Prostate gland (tissue), 2 donors: Measurements from ENCODE around the gene C5orf22. TPM values are rescaled to one million over a fixed set of nuclear protein-coding genes. Genes with fewer than 3 reads are reported as not detected.
"Not testable (repeated sequence)": the region's sequence is repeated elsewhere in the genome, so short reads cannot be mapped to it uniquely, and the experiment has no call there.

Experiments
- DNase-seq: peaks from one replicate; pipeline ENCODE4 v3.0.0-alpha.2; 2019; ENCODE audit warnings: low spot score
- H3K27ac ChIP-seq, 2 donors: fragments of 200-600 bp; sonication (generic); 2 replicates each; pipeline ENCODE4 v1.5.1; 2017 to 2019
- H3K27me3 ChIP-seq: fragments of 200-600 bp; sonication (generic); replicated peaks from 2 replicates; pipeline ENCODE4 v1.5.1; 2019; ENCODE audit not compliant: insufficient read depth
- H3K36me3 ChIP-seq, 2 donors: fragments of 200-600 bp; sonication (generic); 1 replicate in 1 of 2; 2 replicates in 1 of 2; pipeline versions ENCODE4 v1.5.1 to v1.8.1; 2017 to 2019
- H3K4me1 ChIP-seq: fragments of 200-600 bp; sonication (generic); replicated peaks from 2 replicates; pipeline ENCODE4 v1.5.1; 2019
- H3K4me3 ChIP-seq, 2 donors: fragments of 200-600 bp; sonication (generic); 2 replicates each; pipeline ENCODE4 v1.5.1; 2017 to 2019
- H3K9me3 ChIP-seq: fragments of 200-600 bp; sonication (generic); 2 replicates; pipeline ENCODE4 v1.5.1; 2017
- POLR2A ChIP-seq: fragments of 450-650 bp; IDR thresholded peaks from one replicate; pipeline ENCODE4 v1.6.1; 2016; ENCODE audit warnings: antibody characterized with exemption, mild to moderate bottlenecking
- POLR2AphosphoS5 ChIP-seq: sonication (generic); formaldehyde crosslinking; IDR thresholded peaks from one replicate; pipeline ENCODE4 v1.6.1; 2017; ENCODE audit warnings: antibody characterized with exemption
- whole genome bisulfite sequencing: methylation state at CpG from one replicate; pipeline ENCODE4 v1.1.5; 2018; 5-methylcytosine and 5-hydroxymethylcytosine counted together
- intact Hi-C: fragments of 100-400 bp; cut with DNase I; formaldehyde crosslinking; loops from one replicate; pipeline ENCODE4 v1.14.2; 2022
- total RNA-seq, 2 donors: library from RNA; depleted of rRNA; stranded (reverse); fragments of >200 nt; gene quantifications; one replicate each; pipeline ENCODE4 v1.1.0, GENCODE V29; 2016
- TF ChIP-seq, protein P1 (sequence below), 4 experiments: fragments of 200-600 bp in 2 of 4; fragments of 450-650 bp in 2 of 4; sonication (generic) in 2 of 4; IDR thresholded peaks; 1 replicate in 3 of 4; 2 replicates in 1 of 4; pipeline ENCODE4 v1.5.1; 2016 to 2019; ENCODE audit warnings: antibody characterized with exemption in 4 of 4, mild to moderate bottlenecking in 2 of 4, moderate library complexity in 2 of 4

Gene C5orf22
- total RNA-seq, 2 donors from 2014 or later = 10.6 to 18.8 TPM

GRCh38 chr5:31587546-31587945, 55.4 kb downstream of the C5orf22 start:
- Histone ChIP-seq H3K36me3 (no peaks in the 10 kb centered on the region), H3K4me1 (no peaks in the 10 kb centered on the region), H3K27me3 (no peaks in the 10 kb centered on the region), H3K9me3 (no peaks in the 10 kb centered on the region), H3K4me3 (no peak overlapping the region), H3K27ac (no peak overlapping the region)
- DNase-seq = no peak
- intact Hi-C loops = loop anchor here (10.0 kb wide), 1 partner anchor 507 kb away; no protein-coding TSS in a partner anchor
- TF ChIP-seq POLR2AphosphoS5 (no peak), POLR2A (no peak)
- TF ChIP-seq, protein P1, sequence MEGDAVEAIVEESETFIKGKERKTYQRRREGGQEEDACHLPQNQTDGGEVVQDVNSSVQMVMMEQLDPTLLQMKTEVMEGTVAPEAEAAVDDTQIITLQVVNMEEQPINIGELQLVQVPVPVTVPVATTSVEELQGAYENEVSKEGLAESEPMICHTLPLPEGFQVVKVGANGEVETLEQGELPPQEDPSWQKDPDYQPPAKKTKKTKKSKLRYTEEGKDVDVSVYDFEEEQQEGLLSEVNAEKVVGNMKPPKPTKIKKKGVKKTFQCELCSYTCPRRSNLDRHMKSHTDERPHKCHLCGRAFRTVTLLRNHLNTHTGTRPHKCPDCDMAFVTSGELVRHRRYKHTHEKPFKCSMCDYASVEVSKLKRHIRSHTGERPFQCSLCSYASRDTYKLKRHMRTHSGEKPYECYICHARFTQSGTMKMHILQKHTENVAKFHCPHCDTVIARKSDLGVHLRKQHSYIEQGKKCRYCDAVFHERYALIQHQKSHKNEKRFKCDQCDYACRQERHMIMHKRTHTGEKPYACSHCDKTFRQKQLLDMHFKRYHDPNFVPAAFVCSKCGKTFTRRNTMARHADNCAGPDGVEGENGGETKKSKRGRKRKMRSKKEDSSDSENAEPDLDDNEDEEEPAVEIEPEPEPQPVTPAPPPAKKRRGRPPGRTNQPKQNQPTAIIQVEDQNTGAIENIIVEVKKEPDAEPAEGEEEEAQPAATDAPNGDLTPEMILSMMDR (IDR thresholded peaks at IDR 0.05) = no peak
- 92% methylated on average over 5 of the region's 5 CpGs for WGBS

- Histone ChIP-seq H3K27ac (no peak overlapping the region), H3K36me3 (no peaks in the 10 kb centered on the region), H3K27me3 (peaks cover 2% of the 10 kb centered on the region), H3K4me3 (no peak overlapping the region), H3K4me1 (no peaks in the 10 kb centered on the region), H3K9me3 (no peaks in the 10 kb centered on the region)
- 69% methylated on average over 3 of the region's 3 CpGs for WGBS
- DNase-seq = no peak
- intact Hi-C loops = no loop called here
- no peak for TF ChIP-seq POLR2A
- TF ChIP-seq POLR2AphosphoS5 = no peak
- TF ChIP-seq, protein P1 (IDR thresholded peaks at IDR 0.05) = no peak
Measured at GRCh38 chr5:31593665-31594064, 61.6 kb downstream of the C5orf22 start.

DNA sequence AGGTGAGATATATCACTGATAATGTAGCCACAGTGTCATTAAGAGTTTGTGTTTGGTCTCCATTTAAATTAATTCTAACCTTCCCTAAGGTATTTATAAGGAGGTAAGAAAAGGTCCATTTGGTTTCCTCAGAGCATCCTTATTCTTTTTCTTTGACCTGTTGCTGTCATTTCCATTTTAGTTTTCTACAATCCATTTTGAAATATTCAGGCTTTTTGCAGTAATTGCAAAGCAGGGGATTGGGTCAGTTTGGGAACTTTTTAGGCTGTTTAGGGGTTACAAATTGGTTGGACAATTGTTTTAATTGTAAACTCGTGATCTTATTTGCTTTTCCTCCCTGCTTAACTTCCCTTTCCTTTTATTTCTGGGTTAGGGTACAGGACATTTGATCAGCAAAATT, 64.3 kb downstream of the C5orf22 start:
- TF ChIP-seq POLR2A = no peak
- TF ChIP-seq POLR2AphosphoS5 = no peak
- TF ChIP-seq, protein P1 (IDR thresholded peaks at IDR 0.05) = no peak
- H3K27me3 ChIP-seq = peaks cover 2% of the 10 kb centered on the region
- H3K4me3 ChIP-seq = no peak overlapping the region
- no peaks in the 10 kb centered on the region for H3K9me3 ChIP-seq
- no peaks in the 10 kb centered on the region for H3K36me3 ChIP-seq
- intact Hi-C loops = no loop called here
- no peak for DNase-seq
- 62% methylated on average over 1 of the region's 1 CpG for WGBS
- no peak overlapping the region for H3K27ac ChIP-seq
- no peaks in the 10 kb centered on the region for H3K4me1 ChIP-seq

DNA sequence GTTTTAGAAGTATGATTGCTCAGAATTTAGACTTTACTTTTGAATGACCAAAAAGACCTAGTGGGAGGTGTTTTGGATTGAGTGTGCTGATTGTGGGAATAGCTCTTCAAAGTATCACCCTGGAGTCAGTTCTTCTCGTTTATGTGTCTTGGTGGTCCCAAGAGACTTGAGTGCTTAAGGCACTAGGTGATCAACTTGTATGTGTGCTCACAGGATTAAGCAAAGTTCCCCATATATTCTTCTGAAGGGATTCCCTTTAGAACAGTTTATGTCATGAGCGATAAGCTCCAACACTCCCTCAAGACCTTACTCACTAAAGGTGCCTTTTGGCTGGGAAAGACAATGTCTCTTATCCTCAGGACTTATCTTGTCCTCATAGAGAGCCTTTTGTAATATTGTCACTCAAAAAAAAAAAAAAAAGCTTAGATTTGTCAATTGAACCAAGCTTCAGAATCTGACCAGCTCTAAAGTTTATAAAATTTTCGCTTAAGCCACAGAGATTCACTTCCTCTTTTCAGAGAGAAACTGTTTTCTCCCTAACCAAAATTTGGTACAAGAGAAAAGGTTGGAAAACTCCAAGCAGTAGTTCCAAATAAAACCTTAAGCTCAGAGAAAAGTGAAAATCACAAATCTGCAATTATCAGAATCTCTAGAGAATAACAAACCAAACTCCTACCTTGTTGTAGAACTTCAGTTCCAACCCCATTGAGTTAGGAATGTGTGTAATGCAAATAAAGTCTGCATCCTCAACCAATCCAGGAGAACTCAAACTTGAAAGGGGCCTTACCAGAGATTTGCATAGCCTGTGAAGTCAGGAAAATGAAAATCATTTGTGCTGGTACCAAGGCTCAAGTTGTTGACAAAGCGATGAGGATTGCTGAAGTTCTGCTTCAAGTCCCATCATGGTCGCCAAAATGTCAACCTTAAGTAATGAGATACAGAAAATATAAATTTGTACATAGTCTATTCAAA, 66.8 kb downstream of the C5orf22 start:
- peaks cover 2% of the 10 kb centered on the region for H3K27me3 ChIP-seq
- WGBS = 83% methylated on average over 5 of the region's 5 CpGs
- no peaks in the 10 kb centered on the region for H3K9me3 ChIP-seq
- H3K27ac ChIP-seq = no peak overlapping the region
- H3K4me3 ChIP-seq = no peak overlapping the region
- H3K36me3 ChIP-seq = no peaks in the 10 kb centered on the region
- no peak for DNase-seq
- intact Hi-C loops = no loop called here
- TF ChIP-seq POLR2A (no peak), POLR2AphosphoS5 (no peak)
- TF ChIP-seq, protein P1 (IDR thresholded peaks at IDR 0.05) = no peak
- H3K4me1 ChIP-seq = no peaks in the 10 kb centered on the region

- H3K27me3 ChIP-seq, H3K36me3 ChIP-seq, H3K4me3 ChIP-seq, intact Hi-C loops, H3K27ac ChIP-seq, H3K4me1 ChIP-seq, DNase-seq, H3K9me3 ChIP-seq: not testable (repeated sequence)
- 88% methylated on average over 4 of the region's 4 CpGs for WGBS
Measured at GRCh38 chr5:31602305-31602704, 70.2 kb downstream of the C5orf22 start.
